HepG2 (cell line): ENCODE data around the gene NDUFV1. TPM values are rescaled to one million over a fixed set of nuclear protein-coding genes. Genes with fewer than 3 reads are reported as not detected.

Experiments used
- ATAC-seq: fragments of 200-7000 bp; cut with Tn5 transposase; 3 replicates; pipeline ENCODE4 v1.9.1; 2020; ENCODE audit warnings: mild to moderate bottlenecking, moderate library complexity
- BruUV-seq: library from RNA; stranded (reverse); fragments of 400-500 nt; replicated peaks from 2 replicates; lab custom pipeline; 2021; lab: Mats Ljungman, UMichigan
- CTCF ChIA-PET: fragments of 300-600 bp; formaldehyde crosslinking; extraction: SDS; loops from one replicate; lab custom pipeline; 2021; ENCODE audit warnings: low total read pairs, inconsistent platforms, low intra/inter-chr PET ratio; lab: Yijun Ruan, JAX
- POLR2A ChIA-PET: fragments of 350-600 bp; sonication (Branson Sonifier 250); formaldehyde crosslinking; loops from one replicate; lab custom pipeline; 2020; ENCODE audit warnings: antibody characterized with exemption, inconsistent platforms; lab: Yijun Ruan, JAX
- DNase-seq: peaks from one replicate; pipeline ENCODE4 v3.0.0-alpha.2; 2015; ENCODE audit warnings: low spot score
- FAIRE-seq: peaks from 3 replicates; lab custom pipeline; 2011; peaks lifted over from hg19 to GRCh38; lab: Jason Lieb, UNC
- H2AFZ ChIP-seq: one replicate; pipeline ENCODE4 v1.6.1; 2011; ENCODE audit warnings: low read length, inconsistent platforms
- H3K27ac ChIP-seq: fragments of 300-600 bp; 3 replicates; pipeline ENCODE4 v1.8.0; 2011; ENCODE audit warnings: mixed run types, mild to moderate bottlenecking, mixed read lengths, low read length, inconsistent platforms; ENCODE audit not compliant: insufficient read depth; ENCODE audit errors: extremely low read length
- H3K27me3 ChIP-seq, 2 experiments: fragments of 200-600 bp in 1 of 2; 2 replicates in 1 of 2; 3 replicates in 1 of 2; pipeline versions ENCODE4 v1.6.0 to v1.8.0; 2011; ENCODE audit warnings: low read length in 2 of 2, mild to moderate bottlenecking in 2 of 2, moderate library complexity in 2 of 2, inconsistent platforms in 1 of 2; ENCODE audit not compliant: insufficient read depth in 2 of 2, control insufficient read depth in 1 of 2
- H3K36me3 ChIP-seq, 2 experiments: fragments of 200-600 bp in 1 of 2; replicated peaks in 1 of 2; 2 replicates in 1 of 2; 3 replicates in 1 of 2; pipeline versions ENCODE4 v1.5.1 to v1.8.0; 2011; ENCODE audit warnings: low read length in 2 of 2, inconsistent platforms in 1 of 2; ENCODE audit not compliant: insufficient read depth in 2 of 2, control insufficient read depth in 1 of 2
- H3K4me1 ChIP-seq: 2 replicates; pipeline ENCODE4 v1.5.1; 2012; ENCODE audit warnings: low read length, inconsistent platforms; ENCODE audit not compliant: insufficient read depth
- H3K4me2 ChIP-seq: 2 replicates; pipeline ENCODE4 v1.6.0; 2011; ENCODE audit warnings: low read depth, low read length, inconsistent platforms
- H3K4me3 ChIP-seq, 3 experiments: fragments of 200-600 bp in 1 of 3; sonication (generic), shearing (Covaris generic) in 1 of 3; replicated peaks in 1 of 3; 2 replicates each; pipeline ENCODE4 v1.5.1; 2011 to 2016; ENCODE audit warnings: low read length in 3 of 3, inconsistent platforms in 2 of 3, low read depth in 2 of 3, mild to moderate bottlenecking in 2 of 3, control low read depth in 1 of 3, mixed read lengths in 1 of 3; ENCODE audit not compliant: insufficient read depth in 1 of 3
- H3K79me2 ChIP-seq: one replicate; pipeline ENCODE4 v1.6.1; 2011; ENCODE audit warnings: low read length, inconsistent platforms; ENCODE audit not compliant: insufficient read depth
- H3K9ac ChIP-seq: 2 replicates; pipeline ENCODE4 v1.6.0; 2011; ENCODE audit warnings: mild to moderate bottlenecking, low read depth, low read length, inconsistent platforms; ENCODE audit not compliant: insufficient read depth
- H3K9me3 ChIP-seq: 2 replicates; pipeline ENCODE4 v1.5.1; 2012; ENCODE audit warnings: mild to moderate bottlenecking, low read length
- H4K20me1 ChIP-seq: 2 replicates; pipeline ENCODE4 v1.6.0; 2011; ENCODE audit warnings: inconsistent platforms, mild to moderate bottlenecking, low read length, moderate library complexity; ENCODE audit not compliant: insufficient read depth
- CBX2 ChIP-seq, 2 experiments: fragments of 200-600 bp in 1 of 2; sonication (generic); formaldehyde crosslinking in 1 of 2; IDR thresholded peaks; 2 replicates each; pipeline versions ENCODE4 v1.7.0 to v1.8.1; 2018 to 2022; ENCODE audit warnings: low read depth in 2 of 2, low read length in 1 of 2, mild to moderate bottlenecking in 1 of 2, missing genetic modification reagents in 1 of 2
- NCOA1 ChIP-seq: sonication (generic); formaldehyde crosslinking; IDR thresholded peaks from 2 replicates; pipeline ENCODE4 v1.9.0; 2021; ENCODE audit warnings: missing genetic modification reagents
- TOE1 ChIP-seq: sonication (generic); formaldehyde crosslinking; IDR thresholded peaks from 2 replicates; pipeline ENCODE4 v1.4.0; 2020; ENCODE audit warnings: mild to moderate bottlenecking, missing genetic modification reagents
- ZC3H13 ChIP-seq: sonication (generic); formaldehyde crosslinking; IDR thresholded peaks from 2 replicates; pipeline ENCODE4 v1.8.1; 2023; ENCODE audit warnings: mild to moderate bottlenecking, missing genetic modification reagents, moderate library complexity
- ZNF674 ChIP-seq: sonication (generic); formaldehyde crosslinking; IDR thresholded peaks from 2 replicates; pipeline ENCODE4 v1.5.0; 2020; ENCODE audit warnings: low read depth, mild to moderate bottlenecking, missing genetic modification reagents
- ZNF891 ChIP-seq: sonication (generic); formaldehyde crosslinking; IDR thresholded peaks from 2 replicates; pipeline ENCODE4 v1.5.0; 2020; ENCODE audit warnings: mild to moderate bottlenecking, missing genetic modification reagents
- WGBS: methylation state at CpG from one replicate; pipeline ENCODE4 v1.1.6; 2017; ENCODE audit warnings: low lambda C conversion rate; 5-methylcytosine and 5-hydroxymethylcytosine counted together
- in situ Hi-C: cut with HindIII; loops from 2 replicates; pipeline ENCODE4 v1.10.0; 2017; ENCODE audit warnings: low pct_unique_long_range_greater_than_20kb; ENCODE audit not compliant: extremely low pct_ligation_motif_present
- intact Hi-C: fragments of 100-400 bp; cut with micrococcal nuclease; formaldehyde crosslinking; loops from one replicate; pipeline ENCODE4 v1.10.0; 2022; ENCODE audit not compliant: unreplicated experiment
- polyA plus RNA-seq, 8 experiments: library from polyadenylated mRNA; depleted of rRNA in 3 of 8; stranded (reverse) in 7 of 8; unstranded in 1 of 8; fragments of >200 nt; fragmentation: Illumina TruSeq in 4 of 8; extraction: Trizol in 4 of 8; gene quantifications; 2 replicates each; pipeline versions ENCODE4 v1.2.1 to v1.2.3, GENCODE V29; 2011 to 2016; ENCODE audit warnings: low read depth in 4 of 8, missing spikeins in 1 of 8, mixed read lengths in 1 of 8; ENCODE audit not compliant: insufficient read depth in 1 of 8
- total RNA-seq, 5 experiments: library from RNA; depleted of rRNA; stranded (reverse); fragments of >200 nt; fragmentation: Illumina TruSeq; extraction: Trizol; gene quantifications; 2 replicates each; pipeline ENCODE4 v1.2.3, GENCODE V29; 2016; ENCODE audit warnings: low read depth in 1 of 5
- TF ChIP-seq, protein P1 (sequence below): sonication (generic); formaldehyde crosslinking; IDR thresholded peaks from 2 replicates; pipeline ENCODE4 v1.4.0; 2020; ENCODE audit warnings: missing genetic modification reagents

NDUFV1 gene
- total and polyA plus RNA-seq, 2 of the 13 experiments (the other 11 are each of a cell fraction or from before 2014, with no cell fraction given) = 88.9 to 137 TPM

DNA sequence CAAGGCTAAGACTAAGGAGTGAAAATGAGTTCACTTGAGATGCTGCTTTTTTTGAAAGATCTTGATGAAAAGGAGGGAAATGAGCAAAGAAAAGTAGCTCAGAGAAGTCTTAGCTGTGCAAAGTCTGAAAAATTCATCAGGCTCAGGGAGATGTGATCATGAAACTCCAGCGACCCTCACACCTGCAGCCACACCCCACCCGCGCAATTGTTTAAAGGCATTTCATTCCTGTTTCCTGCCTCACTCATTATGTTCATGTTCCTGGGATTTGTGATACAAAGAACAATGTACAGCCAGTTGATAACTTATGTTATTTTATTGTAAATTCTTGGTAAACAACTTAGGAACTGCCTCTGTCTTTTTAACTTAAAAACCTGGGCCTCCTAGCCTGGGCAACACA is 31.8 kb upstream of the NDUFV1 start:
- Histone ChIP-seq H3K36me3 (no peaks in the 10 kb centered on the region), H3K4me1 (peaks cover 27% of the 10 kb centered on the region), H3K4me3 (no peak overlapping the region), H3K9me3 (no peaks in the 10 kb centered on the region), H3K27me3 (peaks cover 0 to 2% of the 10 kb centered on the region in 2 experiments; a peak in 1 of 5 replicates), H3K4me2 (no peak overlapping the region), H3K9ac (no peak overlapping the region), H3K27ac (no peak overlapping the region), H3K79me2 (no peaks in the 10 kb centered on the region), H4K20me1 (no peaks in the 10 kb centered on the region), H2AFZ (no peak overlapping the region)
- ATAC-seq (no peak), DNase-seq (no peak), FAIRE-seq (no peak)
- 80% methylated on average over 3 of the region's 3 CpGs for WGBS
- BruUV-seq = no TSS peak
- intact Hi-C loops (no loop called here), in situ Hi-C loops (no loop called here)
- CTCF ChIA-PET = no interaction called here
- TF ChIP-seq NCOA1 (CRISPR knock-in tag) = no peak
- TF ChIP-seq ZC3H13 (CRISPR knock-in tag) = no peak
- TF ChIP-seq, protein P1, sequence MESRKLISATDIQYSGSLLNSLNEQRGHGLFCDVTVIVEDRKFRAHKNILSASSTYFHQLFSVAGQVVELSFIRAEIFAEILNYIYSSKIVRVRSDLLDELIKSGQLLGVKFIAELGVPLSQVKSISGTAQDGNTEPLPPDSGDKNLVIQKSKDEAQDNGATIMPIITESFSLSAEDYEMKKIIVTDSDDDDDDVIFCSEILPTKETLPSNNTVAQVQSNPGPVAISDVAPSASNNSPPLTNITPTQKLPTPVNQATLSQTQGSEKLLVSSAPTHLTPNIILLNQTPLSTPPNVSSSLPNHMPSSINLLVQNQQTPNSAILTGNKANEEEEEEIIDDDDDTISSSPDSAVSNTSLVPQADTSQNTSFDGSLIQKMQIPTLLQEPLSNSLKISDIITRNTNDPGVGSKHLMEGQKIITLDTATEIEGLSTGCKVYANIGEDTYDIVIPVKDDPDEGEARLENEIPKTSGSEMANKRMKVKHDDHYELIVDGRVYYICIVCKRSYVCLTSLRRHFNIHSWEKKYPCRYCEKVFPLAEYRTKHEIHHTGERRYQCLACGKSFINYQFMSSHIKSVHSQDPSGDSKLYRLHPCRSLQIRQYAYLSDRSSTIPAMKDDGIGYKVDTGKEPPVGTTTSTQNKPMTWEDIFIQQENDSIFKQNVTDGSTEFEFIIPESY = no peak
- TF ChIP-seq TOE1 = no peak
- no peak for TF ChIP-seq CBX2 (IDR thresholded peaks at IDR 0.05; ENCODE audit: low read depth, low read length)
- no peak for TF ChIP-seq CBX2 (CRISPR knock-in tag; IDR thresholded peaks at IDR 0.05; ENCODE audit: low read depth)
- no peak for TF ChIP-seq ZNF674 (CRISPR knock-in tag)
- TF ChIP-seq ZNF891 = no peak
- POLR2A ChIA-PET = no interaction called here
